Subcutaneous adipose tissue (tissue), 4 donors: ENCODE results near the gene ANKRD13D. TPM values are rescaled to one million over a fixed set of nuclear protein-coding genes. Genes with fewer than 3 reads are reported as not detected.

ENCODE experiments used
- total RNA-seq, 4 donors: library from RNA; depleted of rRNA; stranded (reverse); fragments of >200 nt; gene quantifications; one replicate each; pipeline ENCODE4 v1.1.0, GENCODE V29; 2016
- TF ChIP-seq, protein P1 (sequence below): fragments of 450-650 bp; IDR thresholded peaks from one replicate; pipeline ENCODE4 v1.5.1; 2016; ENCODE audit warnings: low read depth, mild to moderate bottlenecking, control low read depth, antibody characterized with exemption, moderate library complexity

ANKRD13D gene
- 10 to 100 TPM; 12.4 to 43.7 (median 31.4) TPM for total RNA-seq

DNA sequence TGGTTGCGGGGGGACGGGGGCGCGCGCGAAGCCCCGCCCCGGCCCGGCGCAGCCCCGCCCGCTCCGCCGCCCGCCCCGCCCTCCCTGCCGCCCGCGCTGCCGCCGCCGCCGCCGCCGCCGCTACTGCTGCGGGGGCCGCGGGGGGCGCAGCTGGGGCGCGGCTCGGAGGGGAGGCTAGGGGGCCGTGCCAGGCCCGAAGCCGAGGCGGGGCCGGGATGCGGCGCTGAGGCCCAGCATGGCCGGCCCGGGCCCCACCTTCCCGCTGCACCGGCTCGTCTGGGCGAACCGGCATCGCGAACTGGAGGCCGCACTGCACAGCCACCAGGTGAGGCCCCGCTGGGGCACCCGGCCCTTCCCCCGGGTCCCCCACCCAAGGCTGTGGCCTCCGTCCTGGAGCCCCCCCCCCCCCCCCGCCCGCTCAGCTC is at the start of gene ANKRD13D:
TSS of gene ANKRD13D (plus strand) at position 78 of the 425 bp plus-strand sequence. CDS start at position 236, 158 bp downstream.
- TF ChIP-seq, protein P1, sequence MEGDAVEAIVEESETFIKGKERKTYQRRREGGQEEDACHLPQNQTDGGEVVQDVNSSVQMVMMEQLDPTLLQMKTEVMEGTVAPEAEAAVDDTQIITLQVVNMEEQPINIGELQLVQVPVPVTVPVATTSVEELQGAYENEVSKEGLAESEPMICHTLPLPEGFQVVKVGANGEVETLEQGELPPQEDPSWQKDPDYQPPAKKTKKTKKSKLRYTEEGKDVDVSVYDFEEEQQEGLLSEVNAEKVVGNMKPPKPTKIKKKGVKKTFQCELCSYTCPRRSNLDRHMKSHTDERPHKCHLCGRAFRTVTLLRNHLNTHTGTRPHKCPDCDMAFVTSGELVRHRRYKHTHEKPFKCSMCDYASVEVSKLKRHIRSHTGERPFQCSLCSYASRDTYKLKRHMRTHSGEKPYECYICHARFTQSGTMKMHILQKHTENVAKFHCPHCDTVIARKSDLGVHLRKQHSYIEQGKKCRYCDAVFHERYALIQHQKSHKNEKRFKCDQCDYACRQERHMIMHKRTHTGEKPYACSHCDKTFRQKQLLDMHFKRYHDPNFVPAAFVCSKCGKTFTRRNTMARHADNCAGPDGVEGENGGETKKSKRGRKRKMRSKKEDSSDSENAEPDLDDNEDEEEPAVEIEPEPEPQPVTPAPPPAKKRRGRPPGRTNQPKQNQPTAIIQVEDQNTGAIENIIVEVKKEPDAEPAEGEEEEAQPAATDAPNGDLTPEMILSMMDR, result no peak

DNA sequence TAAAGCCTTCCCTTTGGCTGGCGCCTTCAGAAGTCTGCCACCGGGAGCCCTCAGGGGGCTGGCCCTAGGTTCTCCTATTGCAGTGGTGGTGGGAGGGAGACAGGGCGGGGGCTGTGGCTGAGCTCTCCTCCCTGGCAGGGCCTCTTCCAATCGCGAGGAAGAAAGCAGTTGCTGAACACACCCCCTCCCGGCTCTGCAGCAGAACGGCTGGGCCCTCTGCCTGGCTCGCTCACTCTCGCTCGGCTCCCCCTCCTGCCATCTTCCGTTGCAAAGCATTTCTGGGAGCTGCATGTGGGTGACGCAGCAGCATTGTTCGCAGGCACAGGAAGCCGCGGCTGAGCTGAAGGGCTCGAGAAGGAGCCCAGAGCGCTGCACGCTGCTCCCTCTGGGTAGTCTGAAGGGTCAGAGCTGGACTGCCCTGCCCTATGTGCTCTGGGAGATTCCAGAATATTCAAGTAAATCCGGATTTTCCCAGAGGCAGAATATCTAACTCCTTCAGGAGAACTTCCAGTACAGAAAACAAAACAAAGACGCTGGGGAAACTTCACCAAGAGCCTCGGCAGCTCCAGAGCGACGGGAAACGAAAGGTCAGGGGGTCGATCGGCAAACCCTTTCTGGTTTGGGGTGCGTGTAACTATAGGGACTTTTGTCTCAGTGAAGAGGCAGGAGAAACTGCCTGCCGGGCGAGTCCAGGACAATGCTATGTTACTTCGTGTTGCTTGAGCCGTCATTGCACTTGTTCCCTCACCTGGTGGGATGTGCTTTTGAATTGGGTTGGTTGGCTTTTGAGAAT is 49.1 kb upstream of the ANKRD13D start:
- TF ChIP-seq, protein P1, result no peak

DNA sequence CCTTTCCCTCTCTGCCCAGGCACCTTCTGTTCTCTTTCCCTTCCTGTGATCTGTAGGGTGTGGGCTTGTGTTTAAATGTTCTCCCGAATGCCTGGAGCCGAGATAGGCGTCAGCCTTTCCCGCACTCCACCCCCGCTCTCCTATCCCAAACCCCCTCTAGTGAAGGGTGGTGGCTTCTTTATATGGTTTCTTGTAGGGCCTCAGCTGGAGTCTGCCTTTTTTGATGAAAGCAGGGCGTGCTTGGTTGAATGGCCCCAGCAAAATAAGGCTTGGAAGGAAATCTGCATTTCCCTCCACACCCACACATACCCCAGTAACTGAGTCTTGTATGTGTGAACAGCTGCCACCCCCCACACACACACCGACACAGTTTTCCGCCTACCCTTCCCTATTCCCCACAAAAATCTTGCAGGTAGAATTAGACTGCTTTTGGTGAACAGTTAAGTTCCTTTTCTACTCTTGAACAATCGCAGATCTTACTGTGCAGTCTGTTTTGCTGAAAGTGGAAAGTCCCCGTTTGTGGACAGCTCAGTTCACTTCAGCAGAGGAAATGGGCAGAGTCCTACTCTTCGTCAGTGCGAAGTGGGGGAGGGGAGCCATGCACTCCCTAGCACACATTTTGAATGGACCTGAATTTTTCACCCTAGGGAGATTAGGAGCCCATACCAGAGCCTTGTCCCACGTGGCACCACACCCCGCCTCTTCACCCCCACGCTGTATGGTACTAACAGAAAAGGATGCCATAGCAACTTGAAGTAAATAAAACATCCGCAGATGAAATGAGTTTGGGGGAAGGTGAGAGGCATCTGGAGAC is 48.3 kb upstream of the ANKRD13D start:
- TF ChIP-seq, protein P1, result no peak

DNA sequence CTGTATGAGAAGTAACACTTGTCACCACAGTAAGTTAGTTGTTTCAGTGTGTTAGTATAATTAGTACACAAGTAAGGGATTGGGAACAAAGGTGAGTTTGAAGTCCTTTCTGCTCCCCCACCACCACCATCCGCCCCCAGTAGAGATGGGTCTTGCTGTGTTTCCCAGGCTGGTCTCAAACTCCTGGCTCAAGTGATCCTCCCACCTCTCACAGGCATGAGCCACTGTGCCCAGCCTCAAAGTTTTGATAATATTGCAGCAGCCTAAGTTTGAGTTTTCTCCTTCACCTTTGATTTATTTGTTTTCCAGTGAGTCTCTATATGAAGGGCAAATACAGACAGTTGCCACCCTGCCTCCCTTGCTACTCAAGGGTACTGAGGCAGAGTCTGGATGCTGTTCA is 46.6 kb upstream of the ANKRD13D start:
- TF ChIP-seq, protein P1, result no peak

DNA sequence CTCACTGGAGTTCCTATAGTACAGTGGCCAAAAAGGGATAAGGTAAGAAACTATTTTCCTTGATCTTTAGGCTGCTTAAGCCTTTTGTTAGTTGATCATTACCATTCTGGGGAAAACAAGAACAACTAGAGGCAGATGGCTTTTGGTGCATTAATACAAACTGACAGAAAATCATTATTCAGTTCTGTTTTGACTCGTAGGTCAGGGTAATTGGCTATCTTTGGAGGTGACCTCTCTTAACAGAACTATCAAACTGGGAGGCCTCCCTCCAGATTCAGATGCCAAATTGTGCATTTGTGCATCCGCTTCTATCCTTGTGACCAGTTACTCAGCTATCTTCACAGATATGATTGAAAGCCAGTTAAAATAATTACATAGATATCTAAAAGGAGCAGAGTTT is 46.1 kb upstream of the ANKRD13D start:
- TF ChIP-seq, protein P1, result no peak

DNA sequence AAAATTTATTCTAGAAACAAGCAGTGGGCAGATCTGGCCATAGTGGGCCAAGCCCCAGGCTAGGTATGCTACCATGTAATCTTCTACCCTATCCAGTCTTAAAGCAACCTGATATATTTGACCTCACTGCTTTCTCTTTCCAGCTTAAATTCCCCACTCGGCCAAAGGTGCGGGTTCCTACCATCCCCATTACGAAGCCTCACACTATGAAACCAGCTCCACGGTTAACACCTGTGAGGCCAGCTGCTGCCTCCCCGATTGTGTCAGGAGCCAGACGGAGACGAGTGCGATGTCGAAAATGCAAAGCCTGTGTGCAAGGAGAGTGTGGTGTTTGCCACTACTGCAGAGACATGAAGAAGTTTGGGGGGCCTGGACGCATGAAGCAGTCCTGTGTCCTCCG is 44.1 kb upstream of the ANKRD13D start:
- TF ChIP-seq, protein P1, result no peak

DNA sequence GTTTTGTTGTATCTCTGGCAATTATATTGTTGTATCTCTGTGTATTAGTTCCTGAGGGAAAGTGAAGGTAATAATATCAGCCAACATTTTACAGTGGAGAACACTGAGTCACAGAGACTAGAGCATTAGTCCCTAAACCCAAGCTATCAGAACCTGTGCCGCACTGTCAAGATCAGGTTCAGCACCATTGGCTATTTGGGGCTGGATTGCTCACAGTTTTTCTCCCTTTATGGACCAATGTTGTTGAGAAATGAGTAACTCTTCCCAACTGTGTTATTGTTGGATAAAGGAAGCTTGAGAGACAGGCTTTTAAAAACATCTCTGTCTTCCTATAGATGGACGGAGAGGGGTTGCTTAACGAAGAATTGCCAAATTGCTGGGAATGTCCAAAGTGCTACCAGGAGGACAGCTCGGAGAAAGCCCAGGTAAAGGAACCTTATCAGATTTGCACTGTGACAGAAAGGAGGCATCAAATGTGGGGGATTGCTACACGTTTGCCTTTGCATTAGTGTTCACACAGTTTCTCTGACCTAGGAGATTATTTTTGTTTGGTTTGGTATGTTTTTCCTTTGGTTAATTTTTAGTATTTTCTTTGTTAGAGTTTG is 41.1 kb upstream of the ANKRD13D start:
- TF ChIP-seq, protein P1, result no peak
